ENCODE measurements around the gene IPO4.

Gene IPO4

DNA sequence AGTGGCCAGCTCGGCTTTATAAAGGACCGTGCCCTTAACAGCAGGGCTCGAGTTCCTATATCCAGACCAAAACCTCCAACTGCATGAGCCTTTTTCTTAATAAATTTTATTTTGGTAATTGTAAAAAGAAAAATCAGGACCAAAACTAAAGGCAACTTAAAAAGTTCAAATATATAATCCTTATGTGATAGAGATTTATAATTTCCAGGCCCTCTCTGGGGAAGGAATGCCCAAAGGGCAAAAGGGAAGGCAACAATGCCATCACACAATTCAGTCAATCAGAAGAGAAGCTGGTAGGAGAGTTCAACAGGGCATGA, 401 bp upstream of the IPO4 start:
- TF ChIP-seq POLR2AphosphoS5 (IDR thresholded peaks at IDR 0.05; ENCODE audit: low read depth, low read length): no peak
- no peak for TF ChIP-seq FOXP2 (optimal IDR thresholded peaks at IDR 0.05; ENCODE audit: borderline replicate concordance, extremely low read depth, extremely low read length, insufficient read depth)

DNA sequence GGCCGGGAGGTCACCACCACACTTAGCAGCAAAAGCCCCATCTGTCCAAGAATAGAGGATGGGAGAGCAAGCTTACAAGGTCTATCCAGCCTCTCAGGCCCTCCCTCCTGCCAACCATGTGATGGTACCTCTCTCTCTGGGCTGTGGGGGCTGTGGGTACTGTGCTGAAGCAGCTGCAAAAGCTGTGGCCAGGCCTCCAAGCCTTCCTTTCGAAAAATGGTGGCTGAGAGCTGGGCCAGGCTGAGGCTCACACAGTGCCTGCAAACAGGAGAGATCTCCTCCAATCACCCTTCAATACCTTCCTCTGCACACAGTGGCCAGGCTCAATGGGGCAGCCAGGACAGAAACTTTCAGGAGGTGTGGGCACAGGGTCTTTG, 1.1 kb downstream of the IPO4 start:
- TF ChIP-seq POLR2AphosphoS5 (IDR thresholded peaks at IDR 0.05; ENCODE audit: low read depth, low read length) (no peak), SIN3A (IDR thresholded peaks at IDR 0.05; ENCODE audit: borderline replicate concordance, insufficient read depth, low read length) (no peak), TAF1 (IDR thresholded peaks at IDR 0.05; ENCODE audit: borderline replicate concordance, insufficient read depth, low read length) (no peak), FOXP2 (optimal IDR thresholded peaks at IDR 0.05; ENCODE audit: borderline replicate concordance, extremely low read depth, extremely low read length, insufficient read depth) (no peak)
- TF ChIP-seq, protein P1, sequence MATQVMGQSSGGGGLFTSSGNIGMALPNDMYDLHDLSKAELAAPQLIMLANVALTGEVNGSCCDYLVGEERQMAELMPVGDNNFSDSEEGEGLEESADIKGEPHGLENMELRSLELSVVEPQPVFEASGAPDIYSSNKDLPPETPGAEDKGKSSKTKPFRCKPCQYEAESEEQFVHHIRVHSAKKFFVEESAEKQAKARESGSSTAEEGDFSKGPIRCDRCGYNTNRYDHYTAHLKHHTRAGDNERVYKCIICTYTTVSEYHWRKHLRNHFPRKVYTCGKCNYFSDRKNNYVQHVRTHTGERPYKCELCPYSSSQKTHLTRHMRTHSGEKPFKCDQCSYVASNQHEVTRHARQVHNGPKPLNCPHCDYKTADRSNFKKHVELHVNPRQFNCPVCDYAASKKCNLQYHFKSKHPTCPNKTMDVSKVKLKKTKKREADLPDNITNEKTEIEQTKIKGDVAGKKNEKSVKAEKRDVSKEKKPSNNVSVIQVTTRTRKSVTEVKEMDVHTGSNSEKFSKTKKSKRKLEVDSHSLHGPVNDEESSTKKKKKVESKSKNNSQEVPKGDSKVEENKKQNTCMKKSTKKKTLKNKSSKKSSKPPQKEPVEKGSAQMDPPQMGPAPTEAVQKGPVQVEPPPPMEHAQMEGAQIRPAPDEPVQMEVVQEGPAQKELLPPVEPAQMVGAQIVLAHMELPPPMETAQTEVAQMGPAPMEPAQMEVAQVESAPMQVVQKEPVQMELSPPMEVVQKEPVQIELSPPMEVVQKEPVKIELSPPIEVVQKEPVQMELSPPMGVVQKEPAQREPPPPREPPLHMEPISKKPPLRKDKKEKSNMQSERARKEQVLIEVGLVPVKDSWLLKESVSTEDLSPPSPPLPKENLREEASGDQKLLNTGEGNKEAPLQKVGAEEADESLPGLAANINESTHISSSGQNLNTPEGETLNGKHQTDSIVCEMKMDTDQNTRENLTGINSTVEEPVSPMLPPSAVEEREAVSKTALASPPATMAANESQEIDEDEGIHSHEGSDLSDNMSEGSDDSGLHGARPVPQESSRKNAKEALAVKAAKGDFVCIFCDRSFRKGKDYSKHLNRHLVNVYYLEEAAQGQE (IDR thresholded peaks at IDR 0.05; ENCODE audit: insufficient read depth in 1 of 2, low read depth in 2 of 2, low read length in 2 of 2): no peak

- TF ChIP-seq, protein P1 (IDR thresholded peaks at IDR 0.05; ENCODE audit: insufficient read depth in 1 of 2, low read depth in 2 of 2, low read length in 2 of 2): no peak
- TF ChIP-seq POLR2AphosphoS5 (IDR thresholded peaks at IDR 0.05; ENCODE audit: low read depth, low read length): no peak
- no peak for TF ChIP-seq FOXP2 (optimal IDR thresholded peaks at IDR 0.05; ENCODE audit: borderline replicate concordance, extremely low read depth, extremely low read length, insufficient read depth)
- TF ChIP-seq TAF1 (IDR thresholded peaks at IDR 0.05; ENCODE audit: borderline replicate concordance, insufficient read depth, low read length): no peak
- no peak for TF ChIP-seq SIN3A (IDR thresholded peaks at IDR 0.05; ENCODE audit: borderline replicate concordance, insufficient read depth, low read length)
Measured at GRCh38 chr14:24186831-24187538, 1.6 kb downstream of the IPO4 start.

GRCh38 chr14:24185741-24186140, 2.9 kb downstream of the IPO4 start:
- no peak for TF ChIP-seq TAF1 (IDR thresholded peaks at IDR 0.05; ENCODE audit: borderline replicate concordance, insufficient read depth, low read length)
- no peak for TF ChIP-seq SIN3A (IDR thresholded peaks at IDR 0.05; ENCODE audit: borderline replicate concordance, insufficient read depth, low read length)
- no peak for TF ChIP-seq POLR2AphosphoS5 (IDR thresholded peaks at IDR 0.05; ENCODE audit: low read depth, low read length)
- TF ChIP-seq, protein P1 (IDR thresholded peaks at IDR 0.05; ENCODE audit: insufficient read depth in 1 of 2, low read depth in 2 of 2, low read length in 2 of 2): no peak
- TF ChIP-seq FOXP2 (optimal IDR thresholded peaks at IDR 0.05; ENCODE audit: borderline replicate concordance, extremely low read depth, extremely low read length, insufficient read depth): no peak

DNA sequence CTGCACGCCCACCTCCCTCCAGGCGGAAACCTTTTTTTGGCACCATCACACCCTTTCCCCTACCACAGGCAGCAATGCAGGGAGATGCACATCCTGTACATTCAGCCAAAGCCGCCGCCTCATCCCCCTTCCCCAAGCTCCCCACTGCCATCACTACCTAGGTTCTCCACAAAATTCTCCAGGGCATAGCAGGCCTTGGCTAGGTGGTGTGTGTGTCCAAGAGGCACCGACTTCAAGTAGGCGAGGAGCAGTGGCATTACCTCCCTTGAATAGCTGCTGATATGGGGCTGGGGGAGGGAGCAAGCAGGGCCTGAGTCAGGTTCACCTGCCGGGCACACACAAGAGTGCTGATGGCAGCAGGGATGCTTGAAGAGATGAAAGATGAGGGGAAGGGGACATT, 3.6 kb downstream of the IPO4 start:
- TF ChIP-seq POLR2AphosphoS5 (IDR thresholded peaks at IDR 0.05; ENCODE audit: low read depth, low read length) (no peak), TAF1 (IDR thresholded peaks at IDR 0.05; ENCODE audit: borderline replicate concordance, insufficient read depth, low read length) (no peak)

- TF ChIP-seq, protein P1 (IDR thresholded peaks at IDR 0.05; ENCODE audit: insufficient read depth in 1 of 2, low read depth in 2 of 2, low read length in 2 of 2): no peak
- TF ChIP-seq FOXP2 (optimal IDR thresholded peaks at IDR 0.05; ENCODE audit: borderline replicate concordance, extremely low read depth, extremely low read length, insufficient read depth) (no peak), TAF1 (IDR thresholded peaks at IDR 0.05; ENCODE audit: borderline replicate concordance, insufficient read depth, low read length) (no peak), POLR2AphosphoS5 (IDR thresholded peaks at IDR 0.05; ENCODE audit: low read depth, low read length) (no peak), SIN3A (IDR thresholded peaks at IDR 0.05; ENCODE audit: borderline replicate concordance, insufficient read depth, low read length) (no peak)
Measured at GRCh38 chr14:24184104-24184970, 4.3 kb downstream of the IPO4 start.

Measured in PFSK-1 (cell line).